HG03565 (cell line): ENCODE data around the gene PRICKLE2.

Source experiments
- ATAC-seq: cut with Tn5 transposase; IDR thresholded peaks from one replicate; pipeline ENCODE4 v1.9.1; 2021; ENCODE audit warnings: mild to moderate bottlenecking, moderate library complexity; ENCODE audit not compliant: unreplicated experiment

The PRICKLE2 gene

GRCh38 chr3:64190517-64191515 lies 34.5 kb downstream of the PRICKLE2 start:
- ATAC-seq: no peak

GRCh38 chr3:64188810-64189560 lies 36.3 kb downstream of the PRICKLE2 start:
- ATAC-seq: no peak

DNA sequence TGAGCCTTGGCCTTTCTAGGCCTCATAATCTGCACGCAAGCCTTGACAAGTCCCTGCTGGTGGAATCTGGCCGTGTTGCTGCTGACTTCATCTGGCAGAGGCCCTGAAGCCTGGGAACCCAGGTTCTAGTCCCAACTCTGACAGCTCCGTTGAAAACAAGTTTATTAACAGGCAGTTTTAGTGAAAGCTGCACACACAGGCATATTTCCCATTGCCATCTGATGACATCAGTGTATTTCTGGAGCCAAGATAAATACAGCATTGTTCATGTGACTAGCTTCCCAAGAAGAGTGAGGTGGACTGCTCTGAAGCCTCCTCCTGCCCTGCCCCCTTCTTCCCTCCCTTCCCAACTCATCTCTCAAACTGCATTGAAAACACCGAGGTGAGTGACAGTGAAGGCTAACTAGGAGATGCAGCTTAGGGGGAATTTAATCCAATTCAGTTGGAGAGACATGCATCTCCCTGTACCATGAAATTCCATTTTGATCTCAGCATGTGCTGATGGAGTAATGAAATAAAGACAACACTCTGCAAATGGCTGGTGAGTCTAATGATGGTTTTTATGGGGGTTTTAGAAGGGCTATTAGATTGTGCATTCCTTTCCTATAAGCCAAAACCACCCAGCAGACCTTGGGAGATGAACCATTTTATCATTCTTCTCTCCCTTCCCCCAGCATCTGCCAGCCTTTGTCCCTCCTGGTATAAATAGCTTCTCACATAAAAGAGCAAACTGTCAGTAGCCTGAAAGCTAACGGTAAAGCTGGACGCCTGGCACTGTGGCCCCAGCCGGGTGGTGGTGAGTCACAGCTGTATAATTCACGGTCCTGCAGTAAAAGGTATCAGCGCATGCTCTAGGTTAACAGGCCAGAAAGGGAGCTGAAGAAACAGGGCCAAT lies 38.0 kb downstream of the PRICKLE2 start:
- ATAC-seq: no peak

- no peak for ATAC-seq
Measured at GRCh38 chr3:64186667-64187064, 38.6 kb downstream of the PRICKLE2 start.

- ATAC-seq: no peak
Measured at GRCh38 chr3:64185436-64185835, 39.8 kb downstream of the PRICKLE2 start.

DNA sequence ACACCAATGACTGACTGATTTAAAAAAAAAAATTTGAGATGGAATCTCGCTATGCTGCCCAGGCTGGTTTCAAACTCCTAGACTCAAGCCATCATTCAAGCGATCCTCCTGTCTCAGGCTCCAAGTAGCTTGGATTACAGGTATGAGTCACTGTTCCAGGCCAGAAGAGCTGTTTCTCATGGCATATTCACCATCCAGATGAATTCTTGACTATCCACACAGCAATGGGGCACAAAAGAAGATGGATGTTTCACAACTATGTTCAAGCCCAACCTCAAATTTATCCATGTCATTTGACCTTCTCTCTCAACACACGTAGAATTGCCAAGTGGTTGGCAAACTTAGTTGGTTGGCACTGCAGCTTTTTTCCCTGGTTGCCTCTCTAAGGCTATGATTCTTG lies 40.6 kb downstream of the PRICKLE2 start:
- no peak for ATAC-seq

GRCh38 chr3:64179860-64180259 lies 45.4 kb downstream of the PRICKLE2 start:
- no peak for ATAC-seq

DNA sequence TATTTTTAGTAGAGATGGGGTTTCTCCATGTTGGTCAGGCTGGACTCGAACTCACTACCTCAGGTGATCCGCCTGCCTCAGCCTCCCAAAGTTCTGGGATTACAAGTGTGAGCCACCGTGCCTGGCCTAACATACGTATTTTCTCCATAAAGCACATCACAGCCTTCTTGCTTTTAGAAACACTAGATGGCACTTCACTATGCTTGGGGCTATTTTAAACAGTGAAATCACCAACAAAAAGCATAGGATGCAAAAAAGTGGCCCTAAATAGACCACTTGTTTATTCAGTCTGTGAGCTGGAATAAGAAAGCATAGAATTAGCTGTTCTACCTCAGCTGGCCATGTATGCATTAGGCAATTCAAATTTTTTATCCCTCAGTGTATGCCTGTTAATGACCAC lies 46.0 kb downstream of the PRICKLE2 start:
- ATAC-seq: no peak

GRCh38 chr3:64178419-64178818 lies 46.8 kb downstream of the PRICKLE2 start:
- no peak for ATAC-seq

- ATAC-seq: peak; percentile 80
Measured at GRCh38 chr3:64176461-64176996, 48.7 kb downstream of the PRICKLE2 start.

DNA sequence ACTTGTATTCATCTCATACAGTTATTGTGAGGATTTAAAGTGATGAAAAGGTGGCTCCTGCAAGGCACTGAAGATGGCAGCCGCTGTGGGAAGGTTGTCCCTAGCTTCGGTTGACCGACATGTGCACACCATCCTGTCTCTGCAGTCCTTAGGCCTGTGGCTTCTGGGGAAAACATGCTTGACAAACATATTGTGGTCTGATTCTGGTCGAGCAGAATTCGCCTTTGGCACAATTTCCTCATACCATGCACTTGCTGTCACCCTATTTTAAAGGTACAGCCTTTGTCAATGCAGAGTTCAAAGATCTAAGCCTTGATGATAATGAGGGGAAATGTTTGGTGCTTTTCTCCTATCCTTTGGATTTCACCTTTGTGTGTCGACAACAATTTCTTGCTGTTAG lies 50.9 kb downstream of the PRICKLE2 start:
- no peak for ATAC-seq

- ATAC-seq: no peak
Measured at GRCh38 chr3:64173563-64173962, 51.7 kb downstream of the PRICKLE2 start.

DNA sequence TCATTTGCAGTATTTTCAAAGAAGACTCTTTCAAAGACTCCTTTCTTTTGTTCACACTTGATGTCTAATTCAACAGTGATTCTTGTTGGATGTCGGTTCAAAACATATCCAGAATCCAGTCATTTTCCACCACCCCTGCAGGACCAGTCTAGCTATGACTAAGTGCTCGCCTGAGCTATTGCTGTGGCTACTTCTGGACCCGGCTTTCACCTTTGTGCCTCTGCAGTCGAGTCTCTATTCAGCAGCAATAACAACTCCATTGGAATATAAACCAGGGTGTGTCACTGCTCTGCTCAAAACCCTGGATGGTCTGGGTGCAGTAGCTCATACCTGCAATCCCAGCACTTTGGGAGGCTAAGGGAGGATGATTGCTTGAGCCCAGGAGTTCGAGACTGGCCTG lies 55.0 kb downstream of the PRICKLE2 start:
- ATAC-seq: no peak

GRCh38 chr3:64167868-64168267 lies 57.4 kb downstream of the PRICKLE2 start:
- no peak for ATAC-seq

DNA sequence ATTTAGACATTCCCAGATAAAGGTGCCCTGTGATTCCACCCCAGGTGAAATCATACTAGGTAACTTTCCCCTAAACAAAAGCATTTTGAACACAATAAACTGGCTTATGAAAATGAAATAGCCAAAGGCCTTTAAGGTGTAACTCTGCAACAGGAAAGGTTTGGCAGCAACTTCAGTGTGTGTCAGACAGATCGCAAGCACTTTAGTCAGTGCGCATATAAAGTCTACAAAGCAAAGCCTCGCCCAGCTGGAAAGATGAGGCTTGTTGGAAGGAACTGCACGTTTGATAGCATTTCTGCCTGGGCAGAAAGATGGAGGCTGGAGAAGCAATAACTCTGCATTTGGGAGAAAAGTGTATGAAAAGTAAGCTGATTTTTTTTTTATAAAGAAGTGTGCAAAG lies 57.9 kb downstream of the PRICKLE2 start:
- no peak for ATAC-seq

GRCh38 chr3:64166584-64167162 lies 58.6 kb downstream of the PRICKLE2 start:
- ATAC-seq: no peak

- ATAC-seq: no peak
Measured at GRCh38 chr3:64164349-64164748, 60.9 kb downstream of the PRICKLE2 start.

GRCh38 chr3:64163755-64164148 lies 61.5 kb downstream of the PRICKLE2 start:
- ATAC-seq: no peak

DNA sequence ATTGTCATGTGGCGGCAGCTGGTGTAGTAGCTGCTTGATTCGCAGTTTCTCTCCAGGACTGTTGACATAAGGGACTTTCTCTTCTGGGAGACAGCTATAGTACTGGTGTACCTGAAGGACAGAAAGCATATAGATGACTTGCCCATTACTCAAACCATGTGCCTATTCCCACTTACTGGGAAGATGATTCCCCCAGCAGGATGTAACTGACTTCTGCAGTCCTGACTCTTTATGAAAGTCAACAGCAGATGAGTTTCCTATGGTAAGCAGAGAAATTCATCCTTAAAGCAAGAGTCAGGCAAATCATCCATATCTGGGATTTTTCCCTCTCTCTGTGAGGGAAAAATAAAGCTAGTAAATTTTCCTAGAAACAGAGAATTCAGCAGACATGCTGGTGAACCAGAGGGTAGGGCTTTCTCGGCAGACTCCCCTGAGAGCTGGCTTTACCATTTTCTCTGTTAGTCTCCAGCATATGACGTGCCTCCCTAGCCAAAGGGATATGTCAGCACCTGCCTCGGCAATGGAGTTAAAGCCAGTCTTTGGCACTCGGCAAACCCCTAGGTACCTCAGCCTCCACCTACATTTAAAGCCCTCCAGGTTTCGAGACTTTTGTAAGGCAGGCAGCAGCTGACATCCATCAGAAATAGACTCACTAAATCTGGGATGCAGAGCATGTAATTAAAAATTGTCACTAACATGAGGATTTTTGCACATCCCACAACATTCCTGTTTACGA lies 62.1 kb downstream of the PRICKLE2 start:
- ATAC-seq: no peak
